ENCODE data around the gene EDARADD. TPM values are rescaled to one million over a fixed set of nuclear protein-coding genes. Genes with fewer than 3 reads are reported as not detected.
A peak's percentile ranks its signal among the peaks of the same experiment; 100 is the strongest.

EDARADD gene
- total and polyA plus RNA-seq, 11 donors, result 0.35 to 2.9 (median 2.1) TPM

- intact Hi-C loops (cut with DNase I), result loop anchor here in 8 of 10 donors (5.0 to 10.0 kb wide), 3 partner anchors 426 to 431 kb away; no protein-coding TSS in a partner anchor
- Histone ChIP-seq H3K27me3 (no peaks in the 10 kb centered on the region), H3K4me3 (no peak overlapping the region), H3K36me3 (peaks cover 0 to 61% (median 33%) of the 10 kb centered on the region in 9 donors), H3K27ac (peak overlapping the region in 6 of 12 donors; percentile 42 to 58 (median 55)), H3K9me3 (no peaks in the 10 kb centered on the region), H3K4me1 (peaks cover 0 to 41% (median 16%) of the 10 kb centered on the region in 12 donors)
- ATAC-seq (peak in 2 of 4 donors; percentile 29 to 30), DNase-seq (no peak)
- TF ChIP-seq, protein P1, sequence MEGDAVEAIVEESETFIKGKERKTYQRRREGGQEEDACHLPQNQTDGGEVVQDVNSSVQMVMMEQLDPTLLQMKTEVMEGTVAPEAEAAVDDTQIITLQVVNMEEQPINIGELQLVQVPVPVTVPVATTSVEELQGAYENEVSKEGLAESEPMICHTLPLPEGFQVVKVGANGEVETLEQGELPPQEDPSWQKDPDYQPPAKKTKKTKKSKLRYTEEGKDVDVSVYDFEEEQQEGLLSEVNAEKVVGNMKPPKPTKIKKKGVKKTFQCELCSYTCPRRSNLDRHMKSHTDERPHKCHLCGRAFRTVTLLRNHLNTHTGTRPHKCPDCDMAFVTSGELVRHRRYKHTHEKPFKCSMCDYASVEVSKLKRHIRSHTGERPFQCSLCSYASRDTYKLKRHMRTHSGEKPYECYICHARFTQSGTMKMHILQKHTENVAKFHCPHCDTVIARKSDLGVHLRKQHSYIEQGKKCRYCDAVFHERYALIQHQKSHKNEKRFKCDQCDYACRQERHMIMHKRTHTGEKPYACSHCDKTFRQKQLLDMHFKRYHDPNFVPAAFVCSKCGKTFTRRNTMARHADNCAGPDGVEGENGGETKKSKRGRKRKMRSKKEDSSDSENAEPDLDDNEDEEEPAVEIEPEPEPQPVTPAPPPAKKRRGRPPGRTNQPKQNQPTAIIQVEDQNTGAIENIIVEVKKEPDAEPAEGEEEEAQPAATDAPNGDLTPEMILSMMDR (IDR thresholded peaks at IDR 0.05), result no peak
- TF ChIP-seq POLR2A (IDR thresholded peaks at IDR 0.05), result no peak
- 53 to 64% (median 58%) methylated on average over 4 of the region's 4 CpGs for WGBS, 4 donors
Observed at GRCh38 chr1:236532850-236533249, 138.8 kb downstream of the EDARADD start.

GRCh38 chr1:236534151-236534651, 140.1 kb downstream of the EDARADD start:
- 64 to 81% (median 67%) methylated on average over 4 of the region's 4 CpGs for WGBS, 4 donors
- H3K4me3 ChIP-seq, result no peak overlapping the region
- H3K4me1 ChIP-seq, result peaks cover 0 to 41% (median 16%) of the 10 kb centered on the region in 12 donors
- ATAC-seq (no peak), DNase-seq (no peak)
- H3K27ac ChIP-seq, result no peak overlapping the region
- TF ChIP-seq, protein P1 (IDR thresholded peaks at IDR 0.05), result no peak
- no peak for TF ChIP-seq POLR2A (IDR thresholded peaks at IDR 0.05)
- no peaks in the 10 kb centered on the region for H3K27me3 ChIP-seq
- intact Hi-C loops (cut with DNase I), result loop anchor here in 8 of 10 donors (5.0 to 10.0 kb wide), 3 partner anchors 427 to 432 kb away; no protein-coding TSS in a partner anchor
- peaks cover 0 to 61% (median 42%) of the 10 kb centered on the region in 9 donors for H3K36me3 ChIP-seq
- no peaks in the 10 kb centered on the region for H3K9me3 ChIP-seq

Other genes with a start within 250 kb of the EDARADD start
- 10 to 100 TPM in 3 of 9 donors, 1 to 10 TPM in 6; 6.1 to 11.4 (median 6.9) TPM for gene ERO1B, start 112.3 kb upstream of the EDARADD start, total RNA-seq
- 10 to 100 TPM in 1 of 2 donors, 1 to 10 TPM in 1; 3.6 to 13.9 TPM for gene ERO1B, start 112.3 kb upstream of the EDARADD start, polyA plus RNA-seq
- 100 to 1,000 TPM in 4 of 9 donors, 10 to 100 TPM in 5; 69.3 to 114 (median 94.8) TPM for gene LGALS8, start 129.7 kb downstream of the EDARADD start, total RNA-seq
- gene LGALS8, start 129.7 kb downstream of the EDARADD start, polyA plus RNA-seq, result 10 to 100 TPM; 45.3 to 83.2 TPM
- 10 to 100 TPM in 5 of 9 donors, 1 to 10 TPM in 4; 6.6 to 17.2 (median 11.8) TPM for gene HEATR1, start 210.2 kb downstream of the EDARADD start, total RNA-seq
- gene HEATR1, start 210.2 kb downstream of the EDARADD start, polyA plus RNA-seq, result 1 to 10 TPM; 2.4 to 8.3 TPM